OCI-M2 (cell line): ENCODE measurements around the gene CDK6.

Source experiments
- DNase-seq: peaks from one replicate; lab custom pipeline; 2025; ENCODE audit not compliant: unreplicated experiment; lab: John Stamatoyannopoulos, UW

Gene CDK6

GRCh38 chr7:92740134-92740533 lies 96.2 kb downstream of the CDK6 start:
- no peak for DNase-seq

GRCh38 chr7:92739091-92739490 lies 97.3 kb downstream of the CDK6 start:
- no peak for DNase-seq

- DNase-seq, result no peak
These were observed 98.7 kb downstream of the CDK6 start for GRCh38 chr7:92737706-92738105.

- no peak for DNase-seq
These were observed 99.5 kb downstream of the CDK6 start for GRCh38 chr7:92736870-92737269.

GRCh38 chr7:92735707-92736106 lies 100.7 kb downstream of the CDK6 start:
- DNase-seq, result no peak

GRCh38 chr7:92732316-92733036 lies 103.9 kb downstream of the CDK6 start:
- DNase-seq, result no peak

GRCh38 chr7:92731335-92732063 lies 104.9 kb downstream of the CDK6 start:
- DNase-seq, result no peak

- no peak for DNase-seq
These were observed 105.6 kb downstream of the CDK6 start for GRCh38 chr7:92730808-92731207.

- DNase-seq, result no peak
These were observed 106.6 kb downstream of the CDK6 start for GRCh38 chr7:92729751-92730150.

- no peak for DNase-seq
These were observed 107.2 kb downstream of the CDK6 start for GRCh38 chr7:92729172-92729571.

- DNase-seq, result no peak
These were observed 108.6 kb downstream of the CDK6 start for GRCh38 chr7:92727755-92728154.

GRCh38 chr7:92725161-92725925 lies 111.0 kb downstream of the CDK6 start:
- DNase-seq, result no peak

- no peak for DNase-seq
These were observed 112.4 kb downstream of the CDK6 start for GRCh38 chr7:92723943-92724342.

- no peak for DNase-seq
These were observed 113.2 kb downstream of the CDK6 start for GRCh38 chr7:92723205-92723604.

GRCh38 chr7:92722541-92722940 lies 113.8 kb downstream of the CDK6 start:
- DNase-seq, result no peak

- no peak for DNase-seq
These were observed 115.6 kb downstream of the CDK6 start for GRCh38 chr7:92720604-92721350.

GRCh38 chr7:92717993-92718716 lies 118.2 kb downstream of the CDK6 start:
- DNase-seq, result no peak

GRCh38 chr7:92717623-92717992 lies 118.8 kb downstream of the CDK6 start:
- DNase-seq, result no peak

GRCh38 chr7:92716825-92717580 lies 119.4 kb downstream of the CDK6 start:
- DNase-seq, result no peak

GRCh38 chr7:92715963-92716362 lies 120.4 kb downstream of the CDK6 start:
- no peak for DNase-seq
